ENCODE results near the gene TTC27. TPM values are rescaled to one million over a fixed set of nuclear protein-coding genes. Genes with fewer than 3 reads are reported as not detected.
"Not testable (repeated sequence)": the region's sequence is repeated elsewhere in the genome, so short reads cannot be mapped to it uniquely, and the experiment has no call there.

The TTC27 gene
- total and polyA plus RNA-seq, 2 experiments from 2014 or later, result 8.7 to 10.2 TPM

DNA sequence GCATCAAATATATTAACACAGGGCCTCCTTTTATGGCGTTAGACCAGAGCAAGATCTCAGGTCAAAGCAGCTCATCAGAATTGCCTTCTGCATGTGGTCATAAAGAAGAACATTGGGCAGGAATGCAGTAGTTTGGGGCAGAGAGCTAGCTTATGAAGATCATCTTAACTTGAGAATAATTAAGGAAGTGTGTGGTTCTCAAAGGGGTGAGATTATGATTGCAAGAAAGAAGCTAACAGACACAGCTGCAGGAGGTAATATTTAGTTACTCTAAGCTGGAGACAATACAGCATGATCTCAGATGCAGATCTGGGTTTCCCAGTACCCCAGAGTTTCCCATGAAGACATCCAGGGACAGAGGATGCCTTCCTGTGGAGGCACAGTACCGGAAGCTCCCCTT is 91.6 kb downstream of the TTC27 start:
- Histone ChIP-seq H3K27ac (no peak overlapping the region), H3K9me3 (ENCODE audit: low read depth) (no peaks in the 10 kb centered on the region), H3K4me3 (no peak overlapping the region), H3K4me1 (ENCODE audit: low read depth) (no peaks in the 10 kb centered on the region), H3K36me3 (no peaks in the 10 kb centered on the region), H3K27me3 (no peaks in the 10 kb centered on the region)
- TF ChIP-seq, protein P1, sequence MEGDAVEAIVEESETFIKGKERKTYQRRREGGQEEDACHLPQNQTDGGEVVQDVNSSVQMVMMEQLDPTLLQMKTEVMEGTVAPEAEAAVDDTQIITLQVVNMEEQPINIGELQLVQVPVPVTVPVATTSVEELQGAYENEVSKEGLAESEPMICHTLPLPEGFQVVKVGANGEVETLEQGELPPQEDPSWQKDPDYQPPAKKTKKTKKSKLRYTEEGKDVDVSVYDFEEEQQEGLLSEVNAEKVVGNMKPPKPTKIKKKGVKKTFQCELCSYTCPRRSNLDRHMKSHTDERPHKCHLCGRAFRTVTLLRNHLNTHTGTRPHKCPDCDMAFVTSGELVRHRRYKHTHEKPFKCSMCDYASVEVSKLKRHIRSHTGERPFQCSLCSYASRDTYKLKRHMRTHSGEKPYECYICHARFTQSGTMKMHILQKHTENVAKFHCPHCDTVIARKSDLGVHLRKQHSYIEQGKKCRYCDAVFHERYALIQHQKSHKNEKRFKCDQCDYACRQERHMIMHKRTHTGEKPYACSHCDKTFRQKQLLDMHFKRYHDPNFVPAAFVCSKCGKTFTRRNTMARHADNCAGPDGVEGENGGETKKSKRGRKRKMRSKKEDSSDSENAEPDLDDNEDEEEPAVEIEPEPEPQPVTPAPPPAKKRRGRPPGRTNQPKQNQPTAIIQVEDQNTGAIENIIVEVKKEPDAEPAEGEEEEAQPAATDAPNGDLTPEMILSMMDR (IDR thresholded peaks at IDR 0.05; ENCODE audit: low read depth, low read length), result no peak
- no peak for DNase-seq (ENCODE audit: low read depth in 1 of 2, low spot score in 1 of 2)

DNA sequence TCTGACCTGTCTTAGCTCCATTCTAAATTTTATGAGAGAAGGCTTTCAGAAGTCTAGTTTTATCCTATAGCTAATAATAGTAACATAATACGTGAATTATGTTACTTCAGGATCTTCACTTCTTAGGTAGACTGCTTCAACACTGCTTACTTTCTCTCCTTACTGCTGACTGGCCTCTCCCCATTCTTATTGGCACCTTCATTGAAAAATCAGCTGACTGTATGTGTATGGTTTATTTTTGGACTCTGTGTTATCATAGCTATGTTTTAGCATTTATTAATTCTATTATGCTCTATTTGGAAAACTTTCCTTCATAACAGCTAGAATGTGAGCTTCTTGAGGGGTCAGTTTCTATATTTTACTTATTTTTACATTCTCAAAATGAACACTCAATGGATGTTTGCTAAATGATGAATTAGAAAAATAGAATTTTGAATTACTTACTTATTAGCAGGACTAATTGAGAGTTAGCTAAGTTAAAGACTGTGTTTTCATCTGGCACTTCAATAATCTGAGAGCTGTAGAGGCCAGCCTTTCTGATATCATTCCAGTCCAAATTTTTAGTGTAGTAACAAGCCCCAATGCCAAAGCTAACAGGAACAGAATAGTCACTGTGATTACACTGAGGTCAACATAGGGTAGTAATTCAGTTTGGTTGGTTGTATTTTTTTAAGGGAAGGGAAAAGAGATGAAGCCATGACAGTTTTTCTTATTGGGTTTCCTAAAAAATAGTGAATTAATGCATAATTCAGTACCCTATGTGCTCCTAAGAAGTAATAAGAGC is 92.3 kb downstream of the TTC27 start:
- H3K27ac ChIP-seq, result no peak overlapping the region
- no peak overlapping the region for H3K4me3 ChIP-seq
- no peaks in the 10 kb centered on the region for H3K36me3 ChIP-seq
- TF ChIP-seq, protein P1 (IDR thresholded peaks at IDR 0.05; ENCODE audit: low read depth, low read length), result no peak
- no peak for DNase-seq (ENCODE audit: low read depth in 1 of 2, low spot score in 1 of 2)
- H3K9me3 ChIP-seq (ENCODE audit: low read depth), result no peaks in the 10 kb centered on the region
- H3K4me1 ChIP-seq (ENCODE audit: low read depth), result no peaks in the 10 kb centered on the region
- no peaks in the 10 kb centered on the region for H3K27me3 ChIP-seq

DNA sequence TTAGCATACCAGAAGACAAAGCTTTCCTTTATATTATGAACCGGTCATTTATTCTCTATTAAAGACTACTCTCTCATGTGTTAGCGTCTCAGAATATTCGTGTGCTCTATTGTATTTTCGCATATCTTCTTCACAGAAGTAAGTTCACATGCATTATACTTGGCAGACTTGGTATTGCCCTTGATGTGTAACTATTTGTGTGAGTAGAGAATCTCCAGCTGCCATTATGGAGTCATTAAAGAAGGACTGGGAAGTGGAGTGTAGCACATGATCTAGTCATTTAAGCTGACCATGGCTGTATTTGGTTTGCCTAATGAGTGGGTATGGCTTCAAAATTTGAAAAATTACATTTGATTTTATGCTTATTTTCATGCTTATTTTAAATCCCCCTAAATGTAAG is 92.9 kb downstream of the TTC27 start:
- Histone ChIP-seq H3K36me3 (no peaks in the 10 kb centered on the region), H3K4me3 (no peak overlapping the region), H3K9me3 (ENCODE audit: low read depth) (no peaks in the 10 kb centered on the region), H3K4me1 (ENCODE audit: low read depth) (no peaks in the 10 kb centered on the region), H3K27ac (no peak overlapping the region), H3K27me3 (no peaks in the 10 kb centered on the region)
- DNase-seq (ENCODE audit: low read depth in 1 of 2, low spot score in 1 of 2), result no peak
- TF ChIP-seq, protein P1 (IDR thresholded peaks at IDR 0.05; ENCODE audit: low read depth, low read length), result no peak

DNA sequence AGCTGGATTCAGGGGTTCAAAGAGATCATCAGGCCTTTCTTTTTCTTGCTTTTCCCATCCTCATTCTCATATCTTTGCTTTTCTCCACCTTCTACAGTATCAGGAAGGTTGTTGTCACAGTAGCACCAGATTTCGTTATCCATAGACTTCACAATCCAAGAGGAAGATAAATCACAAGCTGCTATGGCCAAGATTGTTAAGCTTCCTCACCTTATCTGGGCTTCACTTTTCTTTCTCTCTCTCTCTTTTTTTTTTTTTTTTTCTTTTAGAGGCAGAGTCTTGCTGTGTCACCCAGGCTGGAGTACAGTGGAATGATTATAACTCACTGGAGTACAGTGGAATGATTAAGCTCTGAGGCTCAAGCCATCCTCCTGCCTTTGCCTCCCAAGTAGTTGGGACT is 93.5 kb downstream of the TTC27 start:
- Histone ChIP-seq H3K27me3 (no peaks in the 10 kb centered on the region), H3K27ac (no peak overlapping the region), H3K4me3 (no peak overlapping the region), H3K36me3 (no peaks in the 10 kb centered on the region), H3K4me1 (ENCODE audit: low read depth) (no peaks in the 10 kb centered on the region), H3K9me3 (ENCODE audit: low read depth) (no peaks in the 10 kb centered on the region)
- TF ChIP-seq, protein P1 (IDR thresholded peaks at IDR 0.05; ENCODE audit: low read depth, low read length), result no peak
- no peak for DNase-seq (ENCODE audit: low read depth in 1 of 2, low spot score in 1 of 2)

DNA sequence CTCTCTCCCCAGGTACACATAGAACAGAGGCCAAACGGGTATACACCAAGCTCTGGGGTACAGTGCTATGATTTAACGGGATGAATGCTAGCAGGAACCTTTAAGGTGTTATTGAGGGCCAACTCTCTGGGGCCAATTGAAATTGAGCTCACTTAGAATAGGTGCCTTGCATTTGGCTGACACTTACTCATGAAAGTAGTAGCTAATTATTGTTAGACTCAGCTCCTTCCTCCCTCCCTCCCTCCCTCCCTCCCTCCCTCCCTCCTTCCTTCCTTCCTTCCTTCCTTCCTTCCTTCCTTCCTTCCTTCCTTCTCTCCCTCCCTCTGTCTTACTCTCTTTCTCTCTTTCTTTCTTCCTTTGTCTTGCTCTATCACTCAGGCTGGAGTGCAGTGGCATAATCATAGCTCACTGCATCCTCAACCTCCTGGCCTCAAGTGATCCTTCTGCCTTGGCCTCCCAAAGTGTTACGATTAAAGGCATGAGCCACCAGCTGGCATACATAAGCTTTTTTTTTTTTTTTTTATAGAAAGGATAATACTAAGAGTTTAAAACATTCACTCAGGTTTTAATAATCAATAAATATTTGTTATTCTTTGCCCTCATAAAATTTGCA is 95.7 kb downstream of the TTC27 start:
- TF ChIP-seq, protein P1 (IDR thresholded peaks at IDR 0.05; ENCODE audit: low read depth, low read length), result no peak

DNA sequence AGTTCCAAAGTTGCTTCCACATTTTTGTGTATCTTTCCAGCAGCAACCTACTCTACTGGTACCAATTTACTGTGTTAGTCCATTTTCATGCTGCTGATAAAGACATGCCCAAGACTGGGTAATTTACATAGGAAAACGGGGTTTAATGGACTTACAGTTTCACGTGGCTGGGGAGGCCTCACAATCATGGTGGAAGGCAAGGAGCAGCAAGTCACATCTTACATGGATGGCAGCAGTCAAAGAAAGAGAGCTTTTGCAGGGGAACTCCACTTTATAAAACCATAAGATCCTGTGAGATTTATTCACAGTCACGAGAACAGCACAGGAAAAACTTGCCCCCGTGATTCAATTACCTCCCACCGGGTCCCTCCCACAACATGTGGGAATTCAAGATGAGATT is 98.8 kb downstream of the TTC27 start:
- not testable (repeated sequence) for H3K4me1 ChIP-seq (ENCODE audit: low read depth); H3K4me3 ChIP-seq; H3K27me3 ChIP-seq; H3K36me3 ChIP-seq; H3K9me3 ChIP-seq (ENCODE audit: low read depth); H3K27ac ChIP-seq; DNase-seq (ENCODE audit: low read depth in 1 of 2, low spot score in 1 of 2)

More for the DNA sequence above, 95.7 kb downstream of the TTC27 start:
- no peak overlapping the region for H3K27ac ChIP-seq
- DNase-seq (ENCODE audit: low read depth in 1 of 2, low spot score in 1 of 2), result no peak
- H3K4me1 ChIP-seq (ENCODE audit: low read depth), result no peaks in the 10 kb centered on the region
- H3K36me3 ChIP-seq, result no peaks in the 10 kb centered on the region
- no peaks in the 10 kb centered on the region for H3K27me3 ChIP-seq
- H3K9me3 ChIP-seq (ENCODE audit: low read depth), result no peaks in the 10 kb centered on the region
- H3K4me3 ChIP-seq, result no peak overlapping the region
